ENCODE measurements around the gene ALK.

ALK gene

GRCh38 chr2:29530281-29530680 is 391.1 kb downstream of the ALK start:
- H3K4me3 ChIP-seq, result no peak overlapping the region
- H3K36me3 ChIP-seq (ENCODE audit: insufficient read depth, low read length), result peaks cover 9% of the 10 kb centered on the region; the same call in 1 of the 2 replicates
- H3K27ac ChIP-seq, result no peak overlapping the region
- no peak overlapping the region for H3K9ac ChIP-seq (ENCODE audit: insufficient read length)
- no peaks in the 10 kb centered on the region for H3K9me3 ChIP-seq (ENCODE audit: low read depth, low read length)
- TF ChIP-seq POLR2AphosphoS5 (IDR thresholded peaks at IDR 0.05; ENCODE audit: borderline replicate concordance, low read depth, low read length), result no peak
- TF ChIP-seq FOXP2 (optimal IDR thresholded peaks at IDR 0.05; ENCODE audit: control extremely low read depth, extremely low read length, insufficient read depth), result no peak
- TF ChIP-seq EZH2 (IDR thresholded peaks at IDR 0.05), result no peak
- no peak for DNase-seq (ENCODE audit: low read depth, low spot score)

GRCh38 chr2:29528891-29529520 is 392.4 kb downstream of the ALK start:
- TF ChIP-seq FOXP2 (optimal IDR thresholded peaks at IDR 0.05; ENCODE audit: control extremely low read depth, extremely low read length, insufficient read depth), result no peak
- no peak overlapping the region for H3K27ac ChIP-seq
- DNase-seq (ENCODE audit: low read depth, low spot score), result no peak

GRCh38 chr2:29528371-29528770 is 393.0 kb downstream of the ALK start:
- no peak overlapping the region for H3K27ac ChIP-seq
- H3K9me3 ChIP-seq (ENCODE audit: low read depth, low read length), result no peaks in the 10 kb centered on the region
- peaks cover 13% of the 10 kb centered on the region; the same call in 1 of the 2 replicates for H3K36me3 ChIP-seq (ENCODE audit: insufficient read depth, low read length)
- no peak overlapping the region for H3K4me3 ChIP-seq
- H3K9ac ChIP-seq (ENCODE audit: insufficient read length), result no peak overlapping the region
- DNase-seq (ENCODE audit: low read depth, low spot score), result no peak
- TF ChIP-seq FOXP2 (optimal IDR thresholded peaks at IDR 0.05; ENCODE audit: control extremely low read depth, extremely low read length, insufficient read depth), result no peak
- no peak for TF ChIP-seq EZH2 (IDR thresholded peaks at IDR 0.05)
- no peak for TF ChIP-seq POLR2AphosphoS5 (IDR thresholded peaks at IDR 0.05; ENCODE audit: borderline replicate concordance, low read depth, low read length)

More at GRCh38 chr2:29528891-29529520, 392.4 kb downstream of the ALK start:
- no peak overlapping the region for H3K4me3 ChIP-seq
- no peaks in the 10 kb centered on the region for H3K9me3 ChIP-seq (ENCODE audit: low read depth, low read length)
- no peak overlapping the region for H3K9ac ChIP-seq (ENCODE audit: insufficient read length)
- H3K36me3 ChIP-seq (ENCODE audit: insufficient read depth, low read length), result peaks cover 13% of the 10 kb centered on the region; the same call in 1 of the 2 replicates

- no peak overlapping the region for H3K9ac ChIP-seq (ENCODE audit: insufficient read length)
- no peak overlapping the region for H3K27ac ChIP-seq
- no peak overlapping the region for H3K4me3 ChIP-seq
- TF ChIP-seq POLR2AphosphoS5 (IDR thresholded peaks at IDR 0.05; ENCODE audit: borderline replicate concordance, low read depth, low read length) (no peak), EZH2 (IDR thresholded peaks at IDR 0.05) (no peak), FOXP2 (optimal IDR thresholded peaks at IDR 0.05; ENCODE audit: control extremely low read depth, extremely low read length, insufficient read depth) (no peak)
- peaks cover 13% of the 10 kb centered on the region; the same call in 1 of the 2 replicates for H3K36me3 ChIP-seq (ENCODE audit: insufficient read depth, low read length)
- H3K9me3 ChIP-seq (ENCODE audit: low read depth, low read length), result no peaks in the 10 kb centered on the region
- DNase-seq (ENCODE audit: low read depth, low spot score), result no peak
Measured at GRCh38 chr2:29527947-29528346, 393.4 kb downstream of the ALK start.

- no peak overlapping the region for H3K9ac ChIP-seq (ENCODE audit: insufficient read length)
- H3K27ac ChIP-seq, result no peak overlapping the region
- no peak overlapping the region for H3K4me3 ChIP-seq
- H3K36me3 ChIP-seq (ENCODE audit: insufficient read depth, low read length), result peaks cover 12% of the 10 kb centered on the region; the same call in 1 of the 2 replicates
- H3K9me3 ChIP-seq (ENCODE audit: low read depth, low read length), result no peaks in the 10 kb centered on the region
- DNase-seq (ENCODE audit: low read depth, low spot score), result no peak
- no peak for TF ChIP-seq FOXP2 (optimal IDR thresholded peaks at IDR 0.05; ENCODE audit: control extremely low read depth, extremely low read length, insufficient read depth)
- no peak for TF ChIP-seq POLR2AphosphoS5 (IDR thresholded peaks at IDR 0.05; ENCODE audit: borderline replicate concordance, low read depth, low read length)
- TF ChIP-seq EZH2 (IDR thresholded peaks at IDR 0.05), result no peak
Measured at GRCh38 chr2:29526587-29527586, 394.5 kb downstream of the ALK start.

- DNase-seq (ENCODE audit: low read depth, low spot score), result no peak
- TF ChIP-seq FOXP2 (optimal IDR thresholded peaks at IDR 0.05; ENCODE audit: control extremely low read depth, extremely low read length, insufficient read depth), result no peak
- no peak for TF ChIP-seq EZH2 (IDR thresholded peaks at IDR 0.05)
- no peak for TF ChIP-seq POLR2AphosphoS5 (IDR thresholded peaks at IDR 0.05; ENCODE audit: borderline replicate concordance, low read depth, low read length)
Measured at GRCh38 chr2:29525921-29526320, 395.5 kb downstream of the ALK start.

GRCh38 chr2:29524652-29525051 is 396.7 kb downstream of the ALK start:
- H3K36me3 ChIP-seq (ENCODE audit: insufficient read depth, low read length), result peaks cover 7% of the 10 kb centered on the region; the same call in 1 of the 2 replicates
- no peak overlapping the region for H3K4me3 ChIP-seq
- TF ChIP-seq POLR2AphosphoS5 (IDR thresholded peaks at IDR 0.05; ENCODE audit: borderline replicate concordance, low read depth, low read length) (no peak), FOXP2 (optimal IDR thresholded peaks at IDR 0.05; ENCODE audit: control extremely low read depth, extremely low read length, insufficient read depth) (no peak), EZH2 (IDR thresholded peaks at IDR 0.05) (no peak)
- no peak overlapping the region for H3K27ac ChIP-seq
- DNase-seq (ENCODE audit: low read depth, low spot score), result no peak
- H3K9ac ChIP-seq (ENCODE audit: insufficient read length), result no peak overlapping the region
- no peaks in the 10 kb centered on the region for H3K9me3 ChIP-seq (ENCODE audit: low read depth, low read length)

More at GRCh38 chr2:29525921-29526320, 395.5 kb downstream of the ALK start:
- peaks cover 7% of the 10 kb centered on the region; the same call in 1 of the 2 replicates for H3K36me3 ChIP-seq (ENCODE audit: insufficient read depth, low read length)
- no peak overlapping the region for H3K9ac ChIP-seq (ENCODE audit: insufficient read length)
- no peak overlapping the region for H3K27ac ChIP-seq
- no peak overlapping the region for H3K4me3 ChIP-seq
- H3K9me3 ChIP-seq (ENCODE audit: low read depth, low read length), result no peaks in the 10 kb centered on the region
